Activated CD8-positive, alpha-beta T cell treated with anti-CD3 and anti-CD28 coated beads, Interleukin-2, amount 10 ng/mL, durations not matched to agents 7 days and 5 days (primary cell): ENCODE results near the gene DUSP8. TPM values are rescaled to one million over a fixed set of nuclear protein-coding genes. Genes with fewer than 3 reads are reported as not detected.

ENCODE experiments used
- ATAC-seq: fragments of 150-1000 bp; cut with Tn5 transposase; one replicate; pipeline ENCODE4 v1.10.0; 2021; ENCODE audit warnings: moderate library complexity
- CTCF ChIA-PET: fragments of 350-600 bp; sonication (Branson Sonifier 250); formaldehyde crosslinking; loops from one replicate; lab custom pipeline; 2021; ENCODE audit warnings: antibody characterized with exemption; lab: Charles Lee
- POLR2A ChIA-PET: fragments of 350-600 bp; sonication (Branson Sonifier 250); formaldehyde crosslinking; loops from one replicate; lab custom pipeline; 2021; ENCODE audit warnings: antibody characterized with exemption; lab: Charles Lee
- DNase-seq: peaks from one replicate; pipeline ENCODE4 v3.0.0-alpha.2; 2020
- H3K27ac Mint-ChIP-seq: one replicate; pipeline ENCODE4 v1.8.0; 2021; ENCODE audit warnings: mild to moderate bottlenecking, mixed read lengths
- H3K27me3 Mint-ChIP-seq: one replicate; pipeline ENCODE4 v1.8.0; 2021; ENCODE audit warnings: low read depth, mixed read lengths
- H3K36me3 Mint-ChIP-seq: one replicate; pipeline ENCODE4 v1.8.0; 2021; ENCODE audit warnings: low read depth, mixed read lengths
- H3K4me1 Mint-ChIP-seq: one replicate; pipeline ENCODE4 v1.8.0; 2021; ENCODE audit warnings: low read depth, mixed read lengths
- H3K4me3 Mint-ChIP-seq: one replicate; pipeline ENCODE4 v1.8.0; 2021; ENCODE audit warnings: mild to moderate bottlenecking, mixed read lengths
- H3K9me3 Mint-ChIP-seq: one replicate; pipeline ENCODE4 v1.8.0; 2022; ENCODE audit warnings: mixed read lengths; ENCODE audit not compliant: insufficient read depth
- total RNA-seq, 2 experiments: library from RNA; stranded (reverse); gene quantifications; one replicate each; pipeline ENCODE4 v1.2.3, GENCODE V29; 2021

Gene DUSP8
- total RNA-seq, 2 experiments from 2014 or later = 0.13 TPM

DNA sequence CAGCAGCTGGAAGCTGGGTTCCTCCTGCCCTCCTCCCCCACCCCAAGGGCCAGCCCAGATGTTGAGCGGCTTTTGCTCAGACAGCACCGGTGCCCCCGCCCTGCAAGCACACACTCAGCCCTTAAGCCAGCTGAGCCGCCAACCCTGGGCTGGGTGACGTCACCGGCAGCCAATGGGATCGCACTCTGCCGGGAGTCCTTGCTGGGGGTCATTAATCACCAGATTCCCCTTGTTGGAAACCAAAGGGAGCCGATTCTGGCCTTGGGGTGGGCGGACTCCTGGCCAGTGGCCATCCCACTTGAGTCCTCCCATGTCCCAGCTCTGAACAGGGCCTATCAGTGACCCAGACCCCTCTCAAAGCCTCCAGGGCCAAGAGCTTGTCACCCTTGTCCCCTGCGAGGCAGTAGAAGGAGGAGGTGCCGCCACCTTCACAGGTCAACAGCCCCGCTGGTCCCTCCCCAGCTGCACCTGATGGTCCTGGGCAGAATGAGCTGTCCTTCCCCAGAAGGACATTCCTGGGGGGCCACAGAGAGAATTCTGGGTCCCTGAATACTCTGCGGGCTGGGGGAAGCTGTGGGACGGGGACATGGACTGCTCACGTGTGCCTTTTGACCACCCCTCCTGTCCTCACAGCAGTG lies 7.4 kb downstream of the DUSP8 start:
- no peaks in the 10 kb centered on the region for H3K36me3 Mint-ChIP-seq
- H3K9me3 Mint-ChIP-seq = no peaks in the 10 kb centered on the region
- no peaks in the 10 kb centered on the region for H3K4me1 Mint-ChIP-seq
- no peak for ATAC-seq
- no peak overlapping the region for H3K27ac Mint-ChIP-seq
- H3K4me3 Mint-ChIP-seq = no peak overlapping the region
- CTCF ChIA-PET = interaction anchor here (2.5 kb wide), 1 partner anchor 10 kb away, joined by 20 read pairs; no protein-coding TSS in a partner anchor
- no peak for DNase-seq
- POLR2A ChIA-PET = no interaction called here
- peaks cover 4% of the 10 kb centered on the region for H3K27me3 Mint-ChIP-seq

DNA sequence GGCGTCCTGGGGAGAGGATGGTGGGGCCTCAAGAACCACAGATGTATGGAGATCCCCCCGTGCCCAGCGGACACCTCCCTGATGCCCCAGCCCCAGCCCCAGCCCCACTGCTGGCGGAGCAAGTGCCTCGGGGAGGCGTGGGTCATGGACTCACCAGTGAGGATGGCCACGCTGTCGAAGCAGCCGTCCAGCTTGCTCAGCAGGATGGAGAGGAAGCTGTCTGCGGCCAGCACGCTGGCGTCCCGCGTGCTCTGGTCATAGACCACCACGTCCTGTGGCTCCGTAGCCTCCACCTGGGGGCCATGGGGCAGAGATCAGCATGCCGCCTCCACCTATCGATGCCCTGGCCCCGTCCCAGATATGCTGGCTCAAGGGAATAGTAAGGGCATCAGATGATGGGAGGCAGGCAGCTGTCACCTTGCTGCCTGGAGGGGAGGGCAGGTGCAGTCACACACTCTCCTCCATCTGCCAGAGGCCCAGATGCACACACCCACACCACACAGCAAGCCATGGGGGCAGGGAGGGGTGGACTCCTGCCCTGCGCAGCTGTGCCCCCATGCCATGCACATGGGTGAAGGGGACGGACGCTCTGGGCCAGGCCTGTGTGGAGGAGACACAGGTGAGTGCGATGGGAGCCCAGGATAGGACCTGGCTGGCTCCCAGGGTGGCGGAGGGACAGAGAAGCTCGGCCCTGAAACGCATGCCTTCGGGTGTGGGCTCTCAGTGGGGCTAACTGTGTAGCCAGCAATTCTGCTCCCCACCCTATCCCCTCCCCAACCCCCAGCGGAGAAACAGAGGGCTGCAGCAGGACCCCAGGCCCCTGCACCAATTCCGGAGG lies 8.2 kb downstream of the DUSP8 start:
- H3K9me3 Mint-ChIP-seq = no peaks in the 10 kb centered on the region
- no peaks in the 10 kb centered on the region for H3K36me3 Mint-ChIP-seq
- CTCF ChIA-PET = interaction anchor here (2.5 kb wide), 1 partner anchor 11 kb away, joined by 20 read pairs; no protein-coding TSS in a partner anchor
- H3K4me3 Mint-ChIP-seq = no peak overlapping the region
- ATAC-seq (no peak), DNase-seq (no peak)
- POLR2A ChIA-PET = no interaction called here
- H3K27ac Mint-ChIP-seq = no peak overlapping the region
- no peaks in the 10 kb centered on the region for H3K4me1 Mint-ChIP-seq
- H3K27me3 Mint-ChIP-seq = no peaks in the 10 kb centered on the region

DNA sequence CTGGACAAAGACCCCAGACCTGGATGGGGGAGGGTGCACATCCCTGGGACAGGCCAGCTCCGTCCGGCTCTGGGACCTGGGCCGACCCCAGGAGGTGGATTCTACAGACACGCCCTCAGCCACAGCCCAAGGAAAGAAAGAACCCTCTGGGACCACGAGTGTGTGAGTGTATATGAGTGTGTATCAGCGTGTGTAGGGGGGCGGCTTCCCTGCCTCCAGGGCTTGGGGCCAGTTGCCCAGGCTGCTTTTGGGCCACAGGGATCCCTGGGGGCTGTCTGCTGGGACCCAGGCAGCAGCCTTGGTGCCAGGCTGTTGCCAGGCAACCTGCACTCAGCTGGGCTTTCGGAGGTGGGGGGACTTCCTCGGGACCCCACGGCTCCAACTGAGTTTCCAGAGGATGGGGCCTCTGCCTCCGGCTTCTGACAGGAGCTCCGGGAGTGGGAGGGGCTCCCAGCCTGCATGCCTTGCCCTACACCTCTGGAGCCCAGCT lies 8.9 kb downstream of the DUSP8 start:
- ChIA-PET CTCF (no interaction called here), POLR2A (no interaction called here)
- no peak for ATAC-seq
- no peak for DNase-seq
- Mint-ChIP-seq H3K9me3 (no peaks in the 10 kb centered on the region), H3K4me3 (no peak overlapping the region), H3K4me1 (no peaks in the 10 kb centered on the region), H3K27ac (no peak overlapping the region), H3K27me3 (no peaks in the 10 kb centered on the region), H3K36me3 (no peaks in the 10 kb centered on the region)

DNA sequence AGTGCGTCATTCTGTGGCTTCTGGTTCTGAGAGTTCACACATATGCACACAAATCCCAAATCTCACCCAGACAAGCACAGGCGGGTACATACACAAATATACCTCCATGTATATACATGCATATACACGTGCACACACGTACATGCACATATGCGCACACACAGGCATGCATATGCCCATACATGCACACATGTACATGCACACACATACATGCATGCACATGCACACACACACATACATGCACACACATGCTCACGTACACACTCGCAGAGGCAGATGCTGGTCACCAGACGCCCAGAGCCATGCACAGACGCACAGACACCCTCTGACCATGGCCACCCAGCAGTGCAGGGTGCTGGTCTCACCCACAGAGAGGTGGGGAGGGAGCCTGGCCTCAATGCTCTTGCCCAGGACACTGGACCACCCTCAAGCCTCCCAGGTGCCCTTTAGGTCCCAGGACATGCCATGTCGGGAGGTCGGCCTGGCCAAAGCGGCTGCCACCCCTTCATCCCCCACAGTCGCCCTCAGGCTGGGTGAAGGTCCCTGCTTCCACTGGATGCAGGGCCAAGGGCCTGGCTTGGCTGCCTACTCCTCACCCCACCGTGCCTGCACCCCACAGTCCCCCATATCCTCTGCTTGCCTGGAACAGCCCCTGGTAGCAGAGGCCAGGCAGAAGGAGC lies 9.5 kb downstream of the DUSP8 start:
- POLR2A ChIA-PET = no interaction called here
- no peaks in the 10 kb centered on the region for H3K27me3 Mint-ChIP-seq
- no peak for DNase-seq
- no peak for ATAC-seq
- H3K9me3 Mint-ChIP-seq = no peaks in the 10 kb centered on the region
- no peak overlapping the region for H3K4me3 Mint-ChIP-seq
- H3K36me3 Mint-ChIP-seq = no peaks in the 10 kb centered on the region
- H3K27ac Mint-ChIP-seq = no peak overlapping the region
- CTCF ChIA-PET = no interaction called here
- H3K4me1 Mint-ChIP-seq = no peaks in the 10 kb centered on the region

DNA sequence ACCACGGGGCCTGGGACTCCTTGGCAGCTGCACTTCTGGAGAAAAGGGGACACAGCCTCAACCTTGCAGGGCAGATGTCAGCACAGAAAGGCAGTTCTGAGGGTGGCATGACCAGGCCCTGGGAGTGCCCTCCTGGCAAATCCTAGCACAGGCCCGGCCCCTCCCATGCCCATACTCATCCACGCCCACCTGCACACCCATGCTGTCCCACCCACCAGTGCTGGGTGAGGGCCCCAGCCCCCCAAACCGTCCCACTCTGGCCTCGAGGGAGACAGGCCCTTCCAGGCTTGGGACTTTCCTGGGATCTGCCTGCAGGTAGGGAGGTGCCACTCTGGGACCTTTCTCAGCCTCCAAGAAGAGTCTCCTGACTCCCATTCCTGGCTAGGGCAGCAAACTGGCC lies 10.1 kb downstream of the DUSP8 start:
- no peaks in the 10 kb centered on the region for H3K27me3 Mint-ChIP-seq
- no peak overlapping the region for H3K27ac Mint-ChIP-seq
- CTCF ChIA-PET = no interaction called here
- H3K4me1 Mint-ChIP-seq = no peaks in the 10 kb centered on the region
- H3K4me3 Mint-ChIP-seq = no peak overlapping the region
- ATAC-seq (no peak), DNase-seq (no peak)
- H3K9me3 Mint-ChIP-seq = no peaks in the 10 kb centered on the region
- no peaks in the 10 kb centered on the region for H3K36me3 Mint-ChIP-seq
- POLR2A ChIA-PET = no interaction called here

DNA sequence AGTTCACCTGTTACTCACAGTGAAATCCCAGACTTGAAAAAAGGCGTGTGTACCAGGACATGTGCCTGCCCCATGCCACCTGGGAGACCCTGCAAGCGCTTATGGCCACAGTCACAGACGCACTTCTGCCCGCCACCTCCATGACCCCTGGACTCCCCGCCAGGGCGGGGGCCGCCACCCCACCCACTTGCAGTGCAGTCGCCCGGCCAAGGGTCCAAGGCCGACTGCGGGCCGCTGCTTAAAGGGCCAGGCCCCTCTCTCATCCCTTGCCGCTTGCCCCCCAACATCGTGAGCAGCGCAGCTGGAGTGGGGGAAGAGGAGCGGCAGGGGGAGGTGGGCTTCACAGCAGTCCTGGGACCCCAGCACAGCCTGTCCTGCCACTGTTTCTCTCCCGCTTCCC lies 10.8 kb downstream of the DUSP8 start:
- ChIA-PET POLR2A (no interaction called here), CTCF (no interaction called here)
- H3K4me3 Mint-ChIP-seq = no peak overlapping the region
- ATAC-seq (no peak), DNase-seq (no peak)
- no peak overlapping the region for H3K27ac Mint-ChIP-seq
- H3K36me3 Mint-ChIP-seq = no peaks in the 10 kb centered on the region
- H3K27me3 Mint-ChIP-seq = no peaks in the 10 kb centered on the region
- H3K4me1 Mint-ChIP-seq = no peaks in the 10 kb centered on the region
- H3K9me3 Mint-ChIP-seq = no peaks in the 10 kb centered on the region

DNA sequence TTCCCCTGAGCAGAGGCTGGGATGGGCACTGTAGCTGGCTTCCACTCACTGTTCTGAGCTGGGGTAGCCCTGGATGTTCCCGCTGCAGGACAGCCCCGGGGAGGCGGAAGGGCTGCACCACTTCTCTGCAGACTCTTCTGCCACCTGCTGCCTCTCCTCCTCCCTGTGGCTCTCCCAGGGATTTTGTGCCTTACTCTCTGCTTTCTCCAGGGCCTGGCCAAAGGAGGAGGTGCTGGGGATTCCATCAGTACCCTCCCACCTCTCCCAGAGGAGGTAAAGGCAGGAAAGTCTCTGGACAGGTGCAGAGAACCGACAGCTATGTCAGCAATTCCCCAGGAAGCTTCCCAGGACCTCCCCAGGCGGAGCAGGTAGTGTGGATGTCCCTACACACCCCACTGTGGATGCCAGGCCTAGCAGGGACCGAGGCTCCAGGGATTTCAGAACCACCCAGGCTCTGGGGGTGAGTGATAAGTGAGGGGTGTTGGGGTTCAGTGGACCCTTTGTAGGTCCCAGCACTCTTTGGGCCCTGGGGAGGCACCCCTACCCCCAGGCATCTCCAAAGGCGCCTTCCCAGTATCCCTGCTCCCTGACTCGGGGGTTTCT lies 11.3 kb downstream of the DUSP8 start:
- ATAC-seq (no peak), DNase-seq (no peak)
- CTCF ChIA-PET = no interaction called here
- Mint-ChIP-seq H3K4me3 (no peak overlapping the region), H3K36me3 (no peaks in the 10 kb centered on the region), H3K27ac (no peak overlapping the region), H3K27me3 (no peaks in the 10 kb centered on the region), H3K4me1 (no peaks in the 10 kb centered on the region), H3K9me3 (no peaks in the 10 kb centered on the region)
- POLR2A ChIA-PET = no interaction called here

DNA sequence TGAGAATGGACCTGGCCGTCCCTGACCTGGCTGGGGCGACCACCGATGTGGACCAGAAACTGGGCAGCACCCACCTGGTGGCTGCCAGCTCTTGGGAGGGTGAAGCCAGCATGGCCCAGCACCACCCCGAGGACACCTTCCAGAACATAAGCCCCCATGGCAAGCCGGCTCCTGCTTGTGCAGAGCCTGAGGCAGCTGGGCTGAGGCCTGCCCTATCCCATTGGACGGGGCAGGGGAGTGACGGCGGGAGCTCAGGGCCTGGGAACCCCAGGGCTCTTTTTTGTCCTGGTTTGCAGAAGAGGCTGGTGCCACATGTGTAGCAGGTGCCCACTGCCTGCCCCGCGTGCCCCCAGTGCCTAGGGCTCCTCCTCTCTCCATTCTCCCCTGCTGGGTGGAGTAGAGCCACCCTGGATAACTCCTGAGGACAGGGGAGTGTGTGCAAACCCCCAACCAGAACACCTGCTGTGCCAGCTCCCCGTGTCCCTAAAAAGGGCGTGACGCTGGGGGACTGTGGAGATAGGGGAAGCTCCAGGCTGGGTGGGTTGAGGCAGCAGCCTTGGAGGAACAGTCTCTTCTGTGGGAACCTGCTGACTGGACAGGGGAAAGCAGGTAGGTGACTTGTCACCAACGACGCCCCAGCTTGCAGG lies 11.9 kb downstream of the DUSP8 start:
- POLR2A ChIA-PET = no interaction called here
- CTCF ChIA-PET = no interaction called here
- Mint-ChIP-seq H3K27me3 (no peaks in the 10 kb centered on the region), H3K27ac (no peak overlapping the region), H3K4me1 (no peaks in the 10 kb centered on the region), H3K4me3 (no peak overlapping the region), H3K36me3 (no peaks in the 10 kb centered on the region), H3K9me3 (no peaks in the 10 kb centered on the region)
- ATAC-seq = no peak
- DNase-seq = no peak

DNA sequence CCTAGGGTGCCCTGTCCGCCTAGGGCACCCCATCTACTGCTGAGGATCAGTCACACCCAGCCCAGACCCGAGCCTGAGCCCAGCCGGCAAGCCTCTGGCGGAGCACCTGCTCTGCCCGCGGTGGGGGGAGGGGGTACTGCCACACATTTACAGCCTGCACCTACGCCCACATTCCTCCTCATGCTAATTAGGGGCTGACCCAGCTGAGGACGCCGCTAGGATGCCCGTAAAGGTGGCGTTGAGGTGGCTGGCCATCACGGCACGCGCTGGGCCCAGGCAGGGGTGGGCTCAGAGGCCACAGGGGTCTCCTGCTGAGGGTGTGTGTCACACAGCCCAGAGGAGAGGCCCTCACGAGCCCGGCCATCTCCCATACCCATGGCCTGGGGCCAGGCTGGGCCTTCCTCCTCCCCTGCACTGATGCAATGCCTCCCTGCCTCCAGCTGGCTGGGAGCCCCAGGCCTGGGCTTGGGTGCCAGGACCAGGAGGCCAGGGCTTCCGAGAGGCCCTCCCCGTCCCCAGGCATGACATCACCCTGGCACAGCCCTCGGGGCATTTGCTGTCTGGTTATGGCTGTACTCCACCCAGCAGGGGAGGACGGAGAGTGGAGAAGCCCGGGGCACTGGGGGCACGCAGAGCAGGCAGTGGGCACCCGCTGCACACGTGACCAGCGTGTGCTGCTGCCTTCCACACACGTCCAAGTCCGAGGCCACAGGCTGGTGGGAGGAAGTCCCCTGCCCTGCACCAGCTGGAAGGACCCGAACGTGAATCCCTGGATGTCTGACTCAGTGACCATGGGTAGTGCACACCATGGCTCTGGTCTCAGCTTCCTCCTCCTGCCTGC lies 12.7 kb downstream of the DUSP8 start:
- POLR2A ChIA-PET = no interaction called here

DNA sequence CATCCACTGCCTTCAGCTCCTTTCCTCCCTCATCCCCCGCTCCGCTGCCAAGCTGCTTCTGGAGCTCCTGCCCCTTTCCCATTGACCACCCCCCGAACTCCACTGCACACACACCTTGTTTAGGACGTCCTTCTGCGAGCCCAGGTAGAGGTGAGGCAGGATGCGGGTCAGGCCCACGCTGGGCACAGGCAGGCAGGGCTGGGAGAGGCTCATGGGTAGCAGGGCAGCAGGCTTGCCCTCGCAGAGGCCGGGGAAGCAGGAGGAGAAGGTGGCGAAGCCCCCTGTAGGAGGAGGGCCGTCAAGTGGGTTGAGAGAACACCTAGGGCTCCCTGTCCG lies 13.3 kb downstream of the DUSP8 start:
- Mint-ChIP-seq H3K36me3 (no peaks in the 10 kb centered on the region), H3K27me3 (no peaks in the 10 kb centered on the region), H3K4me3 (no peak overlapping the region), H3K27ac (no peak overlapping the region), H3K9me3 (no peaks in the 10 kb centered on the region), H3K4me1 (no peaks in the 10 kb centered on the region)
- no peak for ATAC-seq
- ChIA-PET CTCF (interaction anchor here (0.8 to 1.8 kb wide), 2 partner anchors 12 to 16 kb away, joined by 3 to 5 read pairs; no protein-coding TSS in a partner anchor), POLR2A (no interaction called here)
- DNase-seq = no peak

More for the DNA sequence above, 12.7 kb downstream of the DUSP8 start:
- H3K4me3 Mint-ChIP-seq = no peak overlapping the region
- H3K27me3 Mint-ChIP-seq = no peaks in the 10 kb centered on the region
- ATAC-seq (no peak), DNase-seq (no peak)
- no peaks in the 10 kb centered on the region for H3K4me1 Mint-ChIP-seq
- CTCF ChIA-PET = interaction anchor here (0.8 to 1.8 kb wide), 2 partner anchors 13 to 15 kb away, joined by 3 to 5 read pairs; no protein-coding TSS in a partner anchor
- H3K9me3 Mint-ChIP-seq = no peaks in the 10 kb centered on the region
- no peak overlapping the region for H3K27ac Mint-ChIP-seq
- no peaks in the 10 kb centered on the region for H3K36me3 Mint-ChIP-seq
